ENCODE measurements around the gene PRICKLE4.

- no peak for TF ChIP-seq CTCF (IDR thresholded peaks at IDR 0.05; ENCODE audit: low read length)
- TF ChIP-seq EZH2phosphoT487 (IDR thresholded peaks at IDR 0.05; ENCODE audit: low read length): no peak
Measured at GRCh38 chr6:41798901-41799558, 18.4 kb downstream of the PRICKLE4 start.
